Stimulated activated CD4-positive, alpha-beta T cell treated with anti-CD3 and anti-CD28 coated beads, Interleukin-1b, Interleukin-23, amount 100 ng/mL, for 48 hours (primary cell): ENCODE measurements around the gene SEMA6C.

Source experiments
- DNase-seq: peaks from one replicate; pipeline ENCODE4 v3.0.0-alpha.2; 2020

The SEMA6C gene

DNA sequence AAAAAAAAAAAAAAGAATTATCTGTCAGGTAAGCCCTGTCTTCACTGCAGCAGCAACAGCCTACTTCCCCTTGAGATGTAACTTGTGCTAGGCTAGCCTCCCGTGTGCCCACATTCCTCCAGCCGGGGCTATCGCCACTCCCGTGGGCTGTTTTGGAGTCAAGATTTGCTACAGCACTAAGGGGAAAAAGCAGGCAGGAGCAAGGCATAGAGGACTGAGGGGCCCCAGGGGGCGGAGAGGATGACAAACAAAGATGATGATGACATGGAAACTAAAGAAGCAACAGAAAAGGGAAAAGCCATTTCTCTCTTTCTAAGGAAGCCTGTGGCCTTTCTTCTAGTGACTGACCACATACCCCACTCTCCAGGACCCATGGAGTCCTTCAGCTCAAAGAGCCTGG lies 11.9 kb upstream of the SEMA6C start:
- DNase-seq = peak; percentile 68

DNA sequence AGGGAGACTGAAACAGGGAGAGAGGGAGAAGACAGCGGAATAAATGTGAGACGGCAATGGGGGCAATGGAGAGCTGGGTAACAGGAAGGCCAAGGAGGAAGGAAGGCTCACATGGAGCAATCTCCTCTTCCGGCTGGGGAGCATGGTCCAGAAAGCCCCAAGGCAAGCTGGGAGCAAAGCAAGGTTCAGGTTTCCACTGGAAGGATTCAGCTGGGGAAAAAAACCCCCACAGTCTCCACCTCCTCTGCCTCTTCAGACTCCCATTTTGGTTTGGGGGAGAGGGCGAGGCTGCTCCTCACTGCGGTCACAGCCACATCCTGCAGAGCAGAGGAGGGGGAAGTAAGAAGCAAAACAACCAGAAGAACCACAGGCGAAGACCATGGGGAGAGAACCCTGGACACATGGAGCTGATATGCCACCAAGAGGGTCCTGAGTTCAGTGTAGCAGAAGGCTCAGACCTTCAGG lies 10.7 kb upstream of the SEMA6C start:
- peak; percentile 67 for DNase-seq

DNA sequence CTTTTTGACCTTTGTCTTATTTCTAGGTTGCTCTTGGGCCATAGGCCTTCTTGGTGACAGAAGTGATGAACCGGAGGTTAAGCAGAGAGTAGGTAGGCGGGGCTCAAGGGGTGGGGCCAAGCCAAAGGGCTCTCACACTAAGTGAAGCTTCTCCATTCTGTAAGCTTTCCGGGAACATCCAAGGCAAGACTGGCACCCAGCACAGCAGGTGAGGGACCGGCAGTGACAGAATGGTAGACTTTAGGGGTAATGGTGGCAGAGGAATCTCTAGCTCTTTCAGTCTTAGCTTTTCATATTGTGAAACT lies 10.0 kb upstream of the SEMA6C start, which contains the start of gene TNFAIP8L2:
Gene TNFAIP8L2, plus strand, starts transcription at position 135 of the 305 bp plus-strand sequence. CDS start 2,049 bp downstream, outside the sequence.
- peak; percentile 79 for DNase-seq

DNA sequence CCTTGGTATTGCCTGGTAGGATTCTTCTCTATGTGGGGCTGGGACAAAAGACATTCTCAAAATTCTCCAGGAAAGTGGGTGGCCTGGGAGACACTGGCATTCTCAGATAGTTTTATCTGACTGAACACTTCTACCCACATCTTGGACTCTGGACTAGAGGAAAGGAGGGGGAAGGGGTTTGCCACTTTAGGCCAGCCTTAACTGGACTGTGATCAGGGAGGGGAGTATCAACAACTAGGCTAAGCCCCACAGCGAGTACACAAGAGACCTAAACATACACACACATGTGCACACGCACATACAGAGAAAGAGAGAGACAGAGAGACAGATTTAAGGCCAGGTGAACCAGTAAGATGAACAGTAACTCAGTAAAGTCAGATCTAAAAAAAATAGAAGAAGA lies 1.2 kb upstream of the SEMA6C start:
- DNase-seq = no peak

DNA sequence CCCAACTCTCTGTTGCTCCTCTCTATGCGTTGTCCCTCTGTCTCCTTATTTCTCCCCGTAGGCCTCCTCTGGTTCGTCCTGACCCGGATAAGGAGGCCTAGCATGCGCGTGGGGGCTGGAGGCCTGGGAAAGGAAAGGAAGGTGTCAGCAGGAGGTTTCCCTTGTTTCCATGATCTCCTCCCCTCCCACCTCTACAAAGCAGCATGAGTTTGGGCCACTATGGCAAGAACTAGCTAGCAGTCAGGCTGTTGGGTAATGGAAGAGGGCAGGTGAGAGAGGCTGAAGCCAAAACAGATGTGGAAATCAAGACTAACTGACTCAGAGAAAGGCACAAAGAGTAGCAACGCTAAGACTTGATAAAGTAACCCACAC lies 687 bp upstream of the SEMA6C start:
- no peak for DNase-seq

DNA sequence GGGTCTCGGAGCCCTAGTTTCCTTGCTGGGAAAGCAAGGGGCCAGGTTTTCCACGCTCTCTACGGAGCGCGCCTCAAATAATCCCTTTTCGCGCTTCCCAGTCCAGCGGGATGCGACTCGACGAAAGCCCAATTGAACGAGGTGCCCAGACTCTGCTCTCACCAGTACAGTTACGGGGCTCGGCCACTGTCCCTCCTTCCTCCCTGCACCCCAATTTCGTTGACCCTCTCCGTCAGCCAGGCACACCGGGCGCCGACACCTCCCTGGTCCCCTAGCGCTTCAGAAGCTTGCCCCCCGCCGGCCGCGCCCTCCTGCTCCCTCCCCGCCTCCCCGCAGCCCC lies 389 bp downstream of the SEMA6C start:
- DNase-seq = no peak

DNA sequence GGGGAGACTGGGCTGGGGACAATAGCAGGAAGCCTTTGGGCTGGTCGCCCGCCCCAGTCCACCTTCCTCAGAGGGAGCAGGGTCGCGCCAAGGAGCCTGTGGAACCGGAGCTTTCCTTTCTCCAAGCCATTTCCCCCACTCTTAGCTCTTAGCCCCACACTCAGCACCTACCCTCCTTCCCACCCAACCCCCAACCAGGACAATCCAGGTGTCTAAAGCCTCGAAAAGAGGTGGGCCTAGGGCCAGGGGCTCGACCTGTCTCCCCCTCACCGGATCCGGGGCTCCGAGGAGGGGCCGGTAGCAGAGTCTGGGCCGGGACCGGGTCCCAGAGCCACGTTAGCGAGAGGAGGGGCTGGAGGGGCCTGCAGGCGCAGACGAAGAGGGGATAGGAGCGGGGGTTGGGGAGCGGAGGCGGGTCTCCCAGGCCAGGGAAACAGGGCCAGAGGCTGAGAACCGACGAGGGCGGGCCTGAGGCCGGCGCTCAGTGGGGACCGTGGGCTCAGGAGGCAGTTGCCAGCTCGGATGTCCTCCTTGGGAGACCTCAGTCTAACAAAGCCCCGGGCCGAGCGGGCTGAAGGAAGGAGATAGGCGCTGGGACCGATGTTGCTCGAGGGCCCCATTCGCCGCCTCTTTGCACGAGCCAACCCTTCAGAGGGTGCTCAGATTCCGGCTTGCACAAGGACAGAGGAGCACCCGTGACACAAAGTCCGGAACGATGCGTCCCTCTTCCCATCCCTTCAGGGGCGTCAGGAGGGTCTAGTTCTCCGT lies 943 bp downstream of the SEMA6C start:
- DNase-seq = no peak

DNA sequence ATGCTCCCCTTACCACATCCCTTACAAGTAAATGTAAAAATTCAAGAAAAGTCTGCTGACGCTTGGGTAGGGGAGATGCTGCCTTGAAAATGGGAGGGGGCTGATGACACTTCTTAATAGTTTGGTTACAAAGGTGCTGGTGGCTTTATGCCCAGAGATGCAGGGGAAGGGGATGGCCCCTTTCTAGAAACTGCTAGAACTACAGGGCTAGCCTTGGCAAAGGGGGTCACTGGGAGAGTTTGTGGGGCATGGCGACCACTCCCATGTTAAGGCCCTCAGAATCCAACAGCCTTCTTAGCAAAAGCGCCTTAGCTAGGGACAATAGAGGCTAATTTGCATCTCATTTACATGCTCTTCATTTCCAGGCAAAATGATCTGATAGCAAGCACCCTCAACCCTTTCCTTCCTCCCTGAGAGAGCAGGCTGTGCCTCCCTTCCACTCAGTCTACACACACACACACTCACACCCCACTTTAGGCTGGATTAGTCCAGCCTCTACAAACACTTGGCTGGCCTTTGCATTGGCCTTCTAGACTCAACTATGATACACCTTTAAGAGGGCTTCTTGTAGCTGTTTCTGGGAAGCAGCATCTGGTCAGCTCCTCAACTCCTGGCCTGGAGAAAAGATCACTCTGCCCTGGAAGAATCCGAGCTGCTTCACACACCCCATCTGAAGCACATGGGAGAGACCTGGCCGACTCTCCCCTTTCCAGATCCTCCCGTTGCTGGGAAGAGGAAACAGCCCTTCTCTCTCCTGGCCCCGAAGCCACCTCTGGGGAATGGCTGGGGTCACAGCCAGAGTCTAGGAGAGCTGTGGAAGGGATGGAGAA lies 1.7 kb downstream of the SEMA6C start:
- no peak for DNase-seq

DNA sequence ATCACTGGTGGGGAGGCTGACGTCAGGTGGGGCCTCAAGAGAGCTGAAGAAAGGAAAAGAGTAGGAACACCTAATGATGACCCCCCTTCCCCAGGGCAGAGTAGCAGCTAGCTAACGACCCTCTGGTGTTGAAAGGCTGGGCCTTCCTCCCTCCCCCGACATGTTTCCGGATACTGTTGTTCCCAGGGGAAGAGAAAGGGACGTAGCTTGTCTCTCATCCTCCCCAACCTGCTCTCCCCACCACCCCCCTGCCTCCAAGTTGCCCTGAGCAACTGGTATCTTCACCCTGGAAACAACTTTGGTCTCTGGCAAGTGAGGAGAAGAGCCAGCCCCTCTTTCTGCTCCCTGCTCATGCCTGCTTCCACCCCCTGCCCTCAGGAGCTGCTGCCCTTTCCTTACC lies 2.4 kb downstream of the SEMA6C start:
- no peak for DNase-seq

DNA sequence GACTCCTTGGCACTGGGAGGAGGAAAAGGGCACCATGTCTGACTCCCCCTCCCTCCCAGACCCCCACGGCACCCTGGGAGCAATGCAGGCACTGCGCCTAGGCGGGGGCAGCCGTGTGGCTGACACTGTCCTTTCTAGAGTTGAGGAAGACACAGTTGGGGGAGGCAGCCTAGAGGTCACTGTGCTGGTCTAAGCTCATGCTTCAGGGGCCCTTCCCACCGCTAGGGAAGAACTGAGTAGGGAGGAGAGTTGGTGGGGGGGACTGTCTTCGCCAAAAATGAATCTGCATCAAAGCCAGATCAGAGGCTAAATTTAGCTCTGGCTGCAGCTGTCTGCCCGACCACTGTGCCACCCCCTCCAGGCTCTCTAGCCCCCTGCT lies 3.4 kb downstream of the SEMA6C start:
- no peak for DNase-seq

DNA sequence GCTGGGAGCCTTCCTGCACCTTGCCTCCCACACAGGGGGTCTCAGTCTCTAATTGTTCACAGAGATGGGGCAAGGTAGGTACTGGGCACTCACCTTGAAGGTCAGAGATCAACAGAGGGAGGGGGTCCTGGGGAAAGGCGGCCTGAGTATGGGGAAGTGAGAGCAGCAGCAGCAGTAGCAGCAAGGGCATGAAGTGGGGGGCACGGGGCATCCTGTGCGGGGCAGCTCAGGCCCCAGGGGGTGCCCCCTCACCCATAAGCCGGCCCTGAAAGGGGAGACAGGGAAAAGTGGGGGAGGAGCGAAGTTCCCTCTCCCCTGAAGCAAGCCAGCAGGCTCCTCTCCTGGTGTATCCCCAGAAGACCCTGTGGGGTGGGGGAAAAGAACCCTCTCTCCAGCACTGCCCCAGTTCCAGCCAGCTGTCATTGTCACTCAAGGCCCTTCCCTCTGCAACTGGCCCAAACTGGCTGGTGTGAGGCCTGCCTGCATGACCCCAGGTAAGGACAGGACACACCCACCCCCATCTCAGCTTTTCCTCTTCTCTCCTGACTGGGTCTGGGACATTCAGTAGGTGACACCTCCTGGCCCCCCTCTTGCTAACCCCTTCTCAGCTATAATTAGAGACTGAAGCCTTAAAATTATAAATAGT lies 3.9 kb downstream of the SEMA6C start:
- DNase-seq = no peak

DNA sequence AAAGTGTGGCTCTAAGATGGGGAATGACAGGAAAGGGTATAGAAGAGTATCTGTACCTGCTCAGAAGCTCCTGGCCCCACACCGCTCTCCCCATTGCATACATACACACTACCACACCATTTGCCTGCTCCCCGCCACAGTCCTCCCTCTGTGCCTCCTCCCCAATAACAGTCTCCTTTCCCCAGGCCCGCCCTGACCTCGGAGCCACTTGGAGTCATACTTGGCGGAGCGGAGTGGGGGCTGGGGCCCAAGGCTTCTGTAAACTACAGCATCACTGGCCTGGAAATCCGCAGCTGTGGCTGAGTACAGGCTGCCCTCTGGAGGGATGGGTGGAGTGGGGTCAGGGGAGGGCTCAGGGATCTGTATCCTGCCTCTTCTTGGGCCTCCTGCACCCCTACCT lies 8.6 kb downstream of the SEMA6C start:
- no peak for DNase-seq

DNA sequence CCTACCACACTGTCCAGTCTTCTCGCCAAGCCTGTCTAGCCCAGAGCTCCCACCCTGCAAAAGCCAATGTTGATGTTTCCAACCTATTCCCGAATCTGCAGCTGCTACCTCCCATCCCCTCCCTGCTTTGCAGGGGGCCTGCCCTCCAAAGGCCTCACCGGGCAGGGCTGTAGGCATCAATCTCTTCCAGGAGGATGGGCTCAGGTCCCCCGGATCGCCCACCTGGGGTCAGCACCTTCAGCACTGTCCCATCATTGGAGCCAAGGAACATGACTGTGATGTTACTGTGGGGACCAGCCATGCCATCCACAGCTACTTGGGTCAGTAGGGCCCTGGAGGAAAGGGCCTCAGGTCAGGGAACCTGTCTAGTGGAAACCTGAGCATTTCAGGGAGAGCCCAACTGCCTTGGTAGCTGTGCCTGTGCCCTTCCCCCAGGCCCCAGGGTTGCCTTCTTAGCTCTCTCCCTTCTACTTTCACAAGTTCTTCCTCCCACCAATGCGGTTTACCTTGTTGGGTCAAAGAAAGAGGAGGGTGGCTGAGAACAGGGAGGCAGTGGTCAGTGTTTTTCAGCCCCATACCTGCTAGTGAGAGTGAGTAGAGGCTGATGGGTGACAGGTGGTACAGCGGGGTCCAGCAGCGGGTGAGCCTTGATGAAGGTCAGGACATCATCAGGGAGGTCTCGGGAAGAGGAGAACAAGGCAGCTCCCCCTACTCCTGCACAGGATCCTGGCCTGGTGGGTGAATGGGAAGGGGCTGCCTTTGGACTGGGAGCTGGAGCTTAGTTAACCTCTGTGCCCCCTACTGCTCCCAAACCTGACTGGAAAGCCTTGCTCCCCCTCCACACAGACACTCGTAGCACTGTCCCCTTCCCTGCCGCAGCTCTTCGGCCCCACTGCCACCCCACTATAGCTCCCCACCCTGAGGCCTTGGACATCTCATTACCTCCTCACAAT lies 10.7 kb downstream of the SEMA6C start:
- no peak for DNase-seq

DNA sequence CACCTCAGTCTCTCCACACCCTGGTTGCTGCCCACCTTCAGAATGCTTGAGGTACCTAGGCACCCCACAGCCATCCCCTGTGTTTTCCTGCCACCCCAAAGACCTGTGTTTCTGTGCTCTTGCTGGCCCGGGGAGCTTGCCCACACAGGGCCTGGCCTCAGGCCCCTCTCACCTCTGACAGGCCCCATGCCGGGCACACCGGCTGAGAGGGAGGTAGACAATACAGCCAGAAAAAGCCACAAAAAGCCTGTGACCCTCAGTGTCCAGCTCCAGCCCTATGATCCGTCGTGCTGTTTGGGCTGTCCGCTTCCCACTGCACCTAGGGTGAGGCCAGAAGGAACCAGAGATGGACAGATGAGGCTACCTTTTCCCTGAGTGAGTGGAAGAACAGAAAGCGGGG lies 11.4 kb downstream of the SEMA6C start:
- DNase-seq = no peak

DNA sequence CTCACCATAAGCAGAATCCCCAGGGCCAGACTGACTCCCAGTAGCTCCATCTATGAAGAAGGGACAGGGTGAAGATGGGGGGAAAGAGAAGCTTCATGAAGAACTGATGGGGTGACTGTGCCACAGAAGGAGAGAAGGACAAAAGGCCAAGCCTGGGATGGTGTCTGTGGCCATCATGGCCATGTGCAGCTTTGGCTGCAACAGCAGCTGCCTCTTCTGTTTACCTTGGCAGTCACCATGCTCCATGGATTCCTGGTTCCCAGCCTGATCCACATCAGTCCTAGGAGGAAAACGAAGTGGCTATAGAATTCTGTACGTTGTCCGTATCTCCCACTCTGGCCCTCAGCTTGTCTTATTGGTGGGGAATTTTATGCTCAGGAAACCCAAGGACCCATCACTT lies 12.0 kb downstream of the SEMA6C start:
- no peak for DNase-seq

DNA sequence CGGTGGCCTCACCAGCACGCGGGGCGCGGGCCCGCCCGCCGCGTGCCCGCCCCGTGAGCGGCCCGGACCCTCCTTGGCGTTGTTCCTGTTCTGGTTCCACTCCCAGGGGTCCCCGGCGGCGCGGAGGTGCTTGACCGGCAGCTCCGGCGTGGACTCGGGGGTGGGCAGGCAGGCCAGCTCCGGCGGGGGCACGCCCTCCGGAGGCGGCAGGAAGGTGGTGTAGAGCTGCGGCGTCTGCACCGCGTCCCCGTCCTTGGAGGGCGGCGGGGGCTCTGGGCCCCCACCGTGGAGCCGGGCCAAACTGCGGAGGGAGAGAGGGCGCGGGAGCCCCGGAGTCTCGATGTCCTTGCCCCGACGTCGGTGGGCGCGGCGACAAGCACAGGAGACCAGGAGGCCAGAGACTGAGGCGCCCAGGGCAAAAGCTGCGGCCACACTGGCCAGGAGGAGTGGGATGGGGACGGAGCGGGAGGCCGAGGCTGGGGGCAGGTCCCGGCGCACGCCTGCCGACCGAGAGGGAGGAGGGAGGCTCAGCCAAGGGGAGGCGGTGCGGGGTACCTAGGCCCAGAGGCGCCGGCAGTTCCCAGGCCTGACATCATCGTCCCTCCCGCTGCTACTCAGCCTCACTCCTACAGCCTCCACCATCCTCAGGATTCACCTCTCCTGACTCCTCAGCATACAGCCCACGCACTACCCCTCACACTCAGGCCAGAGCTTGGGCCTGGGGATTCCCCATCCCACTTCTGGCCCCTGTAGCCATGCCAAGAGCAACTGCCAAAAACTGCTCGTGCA lies 13.2 kb downstream of the SEMA6C start:
- no peak for DNase-seq

DNA sequence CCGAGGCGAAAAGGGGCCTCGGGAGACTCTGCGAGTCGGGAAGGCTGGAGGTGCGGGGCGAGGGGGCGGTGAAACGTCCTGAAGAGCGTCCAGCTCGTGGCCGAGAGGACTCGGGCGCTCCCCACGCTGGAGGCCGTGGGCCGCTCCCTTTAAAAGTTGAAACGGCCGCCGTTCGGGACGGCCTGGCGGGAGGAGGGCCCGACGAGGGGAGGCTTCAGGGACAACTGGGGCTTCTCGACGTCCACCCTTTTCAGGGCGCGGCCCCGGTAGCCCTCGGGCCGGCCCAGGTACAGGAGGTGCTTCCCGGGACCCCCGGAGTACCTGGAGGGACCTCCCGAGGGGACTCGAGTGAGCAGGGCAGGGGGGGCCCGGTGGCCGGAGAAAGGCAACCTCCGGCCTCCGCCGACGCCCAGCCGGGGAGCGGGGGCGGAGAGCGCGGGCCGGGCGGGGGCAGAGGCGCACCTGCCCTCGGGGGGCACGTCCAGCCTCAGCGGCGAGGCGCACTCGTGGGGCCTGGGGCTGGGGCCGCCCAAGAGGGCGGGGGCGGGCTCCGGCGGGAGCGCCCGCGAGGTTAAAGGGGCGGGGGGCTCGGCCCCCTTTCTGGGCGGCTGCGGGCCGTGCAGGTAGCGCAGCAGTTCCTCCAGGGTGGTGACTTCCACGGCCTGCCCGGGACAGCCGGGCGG lies 14.0 kb downstream of the SEMA6C start:
- DNase-seq = no peak

DNA sequence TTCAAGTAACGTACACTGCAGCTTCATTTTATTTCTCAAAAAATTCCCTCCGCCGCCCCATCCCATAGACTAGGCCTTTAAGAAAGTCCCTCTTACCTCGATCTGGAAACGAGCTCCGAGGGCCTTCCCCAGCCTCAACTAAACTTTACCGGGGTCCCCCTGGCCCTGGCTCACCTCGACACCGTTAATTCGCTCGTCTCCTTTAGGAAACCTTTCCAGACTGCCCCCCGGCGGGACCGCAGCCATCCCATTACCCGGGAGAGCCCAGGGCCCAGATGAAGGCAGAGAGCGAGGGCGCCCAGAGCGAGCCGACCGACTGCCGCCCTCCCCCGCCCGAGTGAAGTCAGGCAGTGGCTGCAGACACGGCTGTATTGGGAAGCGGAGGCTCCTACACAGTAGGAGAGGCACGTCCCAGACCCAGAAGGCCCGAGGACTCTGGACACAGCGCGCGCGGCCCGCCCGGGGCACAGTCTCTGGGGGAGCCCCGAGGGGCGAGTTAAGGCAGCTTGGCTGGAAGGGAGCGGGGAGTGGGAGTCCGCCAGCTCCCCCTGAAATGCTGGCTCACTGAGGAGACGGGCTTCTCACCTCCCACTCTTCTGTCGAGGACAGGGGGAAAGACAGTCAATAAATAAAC lies 14.6 kb downstream of the SEMA6C start:
- no peak for DNase-seq

DNA sequence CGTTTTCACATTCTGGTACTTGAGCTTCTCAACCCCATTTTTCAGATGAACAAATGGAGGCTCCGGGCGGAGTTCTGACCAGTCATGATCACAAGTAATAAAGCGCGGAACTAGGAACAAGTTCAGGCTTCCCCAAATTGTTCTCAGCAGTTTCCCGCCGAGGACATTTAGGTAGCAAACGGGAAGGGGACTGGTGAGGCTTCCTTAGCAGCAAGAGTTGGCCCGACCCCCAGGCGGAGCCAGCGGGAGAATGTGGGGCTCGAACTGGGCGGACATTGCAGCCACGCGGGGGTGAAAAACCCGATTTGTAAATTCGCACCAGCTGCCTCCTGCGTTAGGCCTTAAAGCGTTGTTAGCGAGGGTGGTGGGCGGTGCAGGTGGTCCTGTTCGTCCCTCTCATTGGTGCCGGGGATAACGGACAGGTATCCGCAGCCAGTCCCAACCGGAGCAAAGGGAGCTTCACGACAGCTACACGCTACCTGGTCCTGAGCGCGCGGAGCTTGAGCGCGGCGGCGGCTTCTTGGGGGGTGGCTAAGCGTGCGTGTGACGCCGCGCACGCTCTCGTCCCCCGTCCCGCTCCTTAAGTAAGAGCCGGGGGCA lies 15.3 kb downstream of the SEMA6C start:
- peak; percentile 91 for DNase-seq

DNA sequence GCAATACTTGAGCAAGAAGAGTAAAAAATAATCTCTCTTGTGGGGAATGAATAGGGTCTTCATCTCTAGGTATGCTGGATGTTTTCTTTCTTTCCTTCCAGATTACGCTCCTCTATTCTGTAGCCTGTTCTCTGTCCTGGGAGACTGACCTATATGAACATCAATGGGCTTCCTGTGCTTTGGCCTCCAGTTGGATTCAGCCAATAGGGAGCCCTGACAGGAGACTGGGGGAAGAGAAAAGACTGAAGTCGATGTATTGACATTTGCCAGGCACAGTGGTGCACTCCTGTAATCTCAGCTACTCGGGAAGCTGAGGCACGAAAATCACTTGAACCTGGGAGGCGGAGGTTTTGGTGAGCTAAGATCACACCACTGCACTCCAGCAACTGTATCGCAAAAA lies 17.6 kb downstream of the SEMA6C start:
- DNase-seq = no peak
